ENCODE results near the gene CYTH3. TPM values are rescaled to one million over a fixed set of nuclear protein-coding genes. Genes with fewer than 3 reads are reported as not detected.

Gene CYTH3
- total RNA-seq, 4 donors from 2014 or later: 14.6 to 47.4 (median 22.8) TPM

DNA sequence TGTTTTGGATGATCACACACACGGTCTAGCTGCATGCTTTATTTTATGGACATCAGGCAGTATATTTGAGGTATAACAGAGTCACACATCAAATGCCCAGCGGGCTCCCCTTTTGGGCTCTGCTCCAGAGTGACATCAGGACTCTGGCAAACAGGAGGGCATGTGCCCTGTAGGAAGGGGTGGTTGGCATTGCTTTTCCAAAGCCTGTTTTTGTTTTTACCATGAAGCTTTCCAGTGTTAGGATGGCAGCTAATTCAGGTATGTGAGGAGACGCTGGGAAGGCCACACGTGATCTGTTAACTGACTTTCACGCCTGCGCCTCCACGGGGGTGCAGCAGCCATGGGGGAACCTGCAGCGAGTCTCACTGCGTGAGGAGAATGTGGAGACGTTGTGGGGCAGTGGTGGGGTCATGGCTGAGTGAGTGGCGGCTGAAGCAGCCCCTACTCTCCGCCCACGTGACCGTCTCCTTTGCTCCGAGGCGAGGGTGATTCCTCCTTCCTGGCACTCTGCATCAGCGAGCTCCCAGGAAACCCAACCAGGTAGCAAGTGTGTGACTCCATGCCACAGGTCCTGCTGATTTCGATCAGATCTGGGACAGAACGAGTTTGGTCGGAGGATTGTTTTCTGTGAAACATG lies 123.6 kb downstream of the CYTH3 start:
- H3K27me3 ChIP-seq: no peaks in the 10 kb centered on the region
- no peaks in the 10 kb centered on the region for H3K9me3 ChIP-seq
- no peak for DNase-seq
- no peaks in the 10 kb centered on the region for H3K4me1 ChIP-seq
- no peak overlapping the region for H3K27ac ChIP-seq
- H3K36me3 ChIP-seq: no peaks in the 10 kb centered on the region
- intact Hi-C loops (cut with DNase I; ENCODE audit: low total_unique reads): no loop called here
- TF ChIP-seq, protein P1, sequence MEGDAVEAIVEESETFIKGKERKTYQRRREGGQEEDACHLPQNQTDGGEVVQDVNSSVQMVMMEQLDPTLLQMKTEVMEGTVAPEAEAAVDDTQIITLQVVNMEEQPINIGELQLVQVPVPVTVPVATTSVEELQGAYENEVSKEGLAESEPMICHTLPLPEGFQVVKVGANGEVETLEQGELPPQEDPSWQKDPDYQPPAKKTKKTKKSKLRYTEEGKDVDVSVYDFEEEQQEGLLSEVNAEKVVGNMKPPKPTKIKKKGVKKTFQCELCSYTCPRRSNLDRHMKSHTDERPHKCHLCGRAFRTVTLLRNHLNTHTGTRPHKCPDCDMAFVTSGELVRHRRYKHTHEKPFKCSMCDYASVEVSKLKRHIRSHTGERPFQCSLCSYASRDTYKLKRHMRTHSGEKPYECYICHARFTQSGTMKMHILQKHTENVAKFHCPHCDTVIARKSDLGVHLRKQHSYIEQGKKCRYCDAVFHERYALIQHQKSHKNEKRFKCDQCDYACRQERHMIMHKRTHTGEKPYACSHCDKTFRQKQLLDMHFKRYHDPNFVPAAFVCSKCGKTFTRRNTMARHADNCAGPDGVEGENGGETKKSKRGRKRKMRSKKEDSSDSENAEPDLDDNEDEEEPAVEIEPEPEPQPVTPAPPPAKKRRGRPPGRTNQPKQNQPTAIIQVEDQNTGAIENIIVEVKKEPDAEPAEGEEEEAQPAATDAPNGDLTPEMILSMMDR (IDR thresholded peaks at IDR 0.05): no peak
- no peak for TF ChIP-seq POLR2A (IDR thresholded peaks at IDR 0.05)
- H3K4me3 ChIP-seq: no peak overlapping the region

DNA sequence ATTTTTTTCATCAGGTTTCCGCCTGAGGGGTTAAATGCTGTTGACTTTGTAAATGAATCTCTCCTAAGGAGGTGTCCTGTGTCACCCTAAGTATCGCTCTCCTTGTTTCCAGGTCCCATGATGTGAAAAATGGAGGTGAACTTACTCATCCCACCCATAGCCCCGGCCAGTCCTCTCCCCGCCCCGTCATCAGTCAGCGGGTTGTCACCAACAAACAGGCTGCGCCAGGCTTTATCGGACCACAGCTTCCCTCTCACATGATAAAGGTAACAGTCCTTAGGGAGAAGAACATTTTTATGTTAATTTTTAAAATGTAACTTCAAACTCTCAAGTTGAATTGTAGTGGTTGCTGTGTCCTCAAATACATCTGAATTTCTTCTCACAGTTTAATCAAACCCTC lies 124.8 kb downstream of the CYTH3 start:
- no peak for DNase-seq
- Histone ChIP-seq H3K27me3 (no peaks in the 10 kb centered on the region), H3K36me3 (no peaks in the 10 kb centered on the region), H3K4me3 (no peak overlapping the region), H3K9me3 (no peaks in the 10 kb centered on the region), H3K27ac (no peak overlapping the region), H3K4me1 (no peaks in the 10 kb centered on the region)
- intact Hi-C loops (cut with DNase I; ENCODE audit: low total_unique reads): no loop called here
- TF ChIP-seq, protein P1 (IDR thresholded peaks at IDR 0.05): no peak
- no peak for TF ChIP-seq POLR2A (IDR thresholded peaks at IDR 0.05)

DNA sequence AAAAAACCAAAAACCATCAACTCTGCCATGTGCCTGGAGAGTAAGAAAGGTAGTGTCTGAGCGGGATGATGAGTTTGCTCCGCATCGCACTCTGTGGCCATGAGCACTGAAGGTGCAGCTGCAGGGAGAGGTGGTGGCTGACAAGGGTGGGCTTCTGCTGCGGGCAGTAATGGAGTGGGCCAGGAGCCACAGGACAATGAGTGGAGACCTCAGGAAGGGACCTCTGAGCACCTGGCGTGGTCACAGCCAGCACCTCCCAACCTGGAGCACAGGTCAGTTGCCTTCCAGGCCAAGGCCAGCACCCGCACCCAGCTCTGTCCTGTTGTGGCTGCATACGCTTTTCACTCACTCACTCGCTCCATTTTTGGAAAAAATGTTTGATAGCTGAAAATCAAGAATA lies 125.8 kb downstream of the CYTH3 start:
- H3K27ac ChIP-seq: no peak overlapping the region
- H3K4me1 ChIP-seq: no peaks in the 10 kb centered on the region
- no peaks in the 10 kb centered on the region for H3K36me3 ChIP-seq
- no peak for DNase-seq
- intact Hi-C loops (cut with DNase I; ENCODE audit: low total_unique reads): no loop called here
- H3K27me3 ChIP-seq: no peaks in the 10 kb centered on the region
- TF ChIP-seq, protein P1 (IDR thresholded peaks at IDR 0.05): no peak
- TF ChIP-seq POLR2A (IDR thresholded peaks at IDR 0.05): no peak
- H3K9me3 ChIP-seq: no peaks in the 10 kb centered on the region
- no peak overlapping the region for H3K4me3 ChIP-seq

DNA sequence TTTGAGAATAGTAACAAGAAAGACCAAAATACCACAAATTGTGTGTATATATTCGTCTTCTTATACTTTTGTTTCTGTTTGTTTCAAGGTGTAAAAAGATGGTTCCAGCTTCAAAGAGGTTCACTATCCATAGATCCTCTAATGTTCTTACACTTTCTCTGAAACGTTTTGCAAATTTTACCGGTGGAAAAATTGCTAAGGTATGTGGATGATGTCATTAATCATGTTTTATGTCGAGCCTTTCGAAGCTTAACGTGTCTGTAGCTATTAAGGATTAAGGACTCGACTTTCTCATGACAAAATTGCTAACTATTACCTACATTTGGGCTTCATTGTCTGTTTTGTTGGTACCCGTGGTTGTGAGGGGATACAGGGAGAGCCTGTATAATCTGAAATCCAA lies 128.4 kb downstream of the CYTH3 start:
- H3K27me3 ChIP-seq: no peaks in the 10 kb centered on the region
- no peak for DNase-seq
- no peaks in the 10 kb centered on the region for H3K9me3 ChIP-seq
- no peak overlapping the region for H3K27ac ChIP-seq
- no peak for TF ChIP-seq POLR2A (IDR thresholded peaks at IDR 0.05)
- no peaks in the 10 kb centered on the region for H3K4me1 ChIP-seq
- H3K36me3 ChIP-seq: no peaks in the 10 kb centered on the region
- intact Hi-C loops (cut with DNase I; ENCODE audit: low total_unique reads): no loop called here
- no peak overlapping the region for H3K4me3 ChIP-seq

DNA sequence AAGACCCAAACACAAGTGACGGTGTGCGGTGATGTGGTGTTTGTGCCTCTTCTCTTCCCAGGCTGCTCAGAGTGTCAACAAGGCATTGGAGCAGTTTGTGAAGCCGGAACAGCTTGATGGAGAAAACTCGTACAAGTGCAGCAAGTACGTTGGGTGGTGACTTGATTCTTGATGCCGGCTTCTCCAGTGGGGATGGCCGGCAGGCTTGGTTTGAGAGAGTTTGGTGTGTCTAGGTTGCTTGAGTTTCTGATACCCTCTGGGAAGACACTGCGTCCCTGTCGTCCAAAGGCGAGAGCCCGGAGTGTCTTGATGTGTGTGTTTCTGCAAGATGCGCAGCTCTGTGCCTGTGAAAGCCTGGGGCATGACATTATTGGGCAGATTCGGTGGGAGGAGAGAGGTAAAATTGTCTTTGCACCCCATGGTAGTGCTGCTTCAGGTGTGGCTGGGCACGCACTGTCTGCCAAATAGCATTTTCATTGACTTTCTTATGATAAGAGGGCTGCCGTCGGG lies 129.5 kb downstream of the CYTH3 start:
- no peak overlapping the region for H3K27ac ChIP-seq
- no peak for TF ChIP-seq POLR2A (IDR thresholded peaks at IDR 0.05)
- TF ChIP-seq, protein P1 (IDR thresholded peaks at IDR 0.05): no peak
- no peaks in the 10 kb centered on the region for H3K9me3 ChIP-seq
- DNase-seq: no peak
- H3K36me3 ChIP-seq: no peaks in the 10 kb centered on the region
- no peaks in the 10 kb centered on the region for H3K4me1 ChIP-seq
- H3K4me3 ChIP-seq: no peak overlapping the region
- no peaks in the 10 kb centered on the region for H3K27me3 ChIP-seq
- intact Hi-C loops (cut with DNase I; ENCODE audit: low total_unique reads): no loop called here
